B cell (primary cell): ENCODE results near the gene SEPTIN5. TPM values are rescaled to one million over a fixed set of nuclear protein-coding genes. Genes with fewer than 3 reads are reported as not detected.

Experiments used
- ATAC-seq: fragments of 200-7000 bp; cut with Tn5 transposase; one replicate; pipeline ENCODE4 v1.10.0; 2021; ENCODE audit warnings: low read depth, mild to moderate bottlenecking, moderate number of reproducible peaks, moderate library complexity
- CTCF ChIA-PET: fragments of 350-600 bp; sonication (Branson Sonifier 250); formaldehyde crosslinking; loops from one replicate; lab custom pipeline; 2021; ENCODE audit warnings: antibody characterized with exemption, inconsistent platforms; lab: Charles Lee
- POLR2A ChIA-PET: fragments of 350-600 bp; sonication (Branson Sonifier 250); formaldehyde crosslinking; loops from one replicate; lab custom pipeline; 2021; ENCODE audit warnings: antibody characterized with exemption; lab: Charles Lee
- DNase-seq: peaks from one replicate; pipeline ENCODE4 v3.0.0; 2013
- H2AFZ ChIP-seq: 2 replicates; pipeline ENCODE4 v1.6.1; 2012; ENCODE audit warnings: mild to moderate bottlenecking, low read depth, low read length; ENCODE audit not compliant: insufficient read depth, poor library complexity, severe bottlenecking
- H3K27ac ChIP-seq, 2 donors: 1 replicate in 1 of 2; 2 replicates in 1 of 2; pipeline ENCODE4 v1.5.1; 2012 to 2013; ENCODE audit warnings: low read length in 2 of 2, mild to moderate bottlenecking in 2 of 2, moderate library complexity in 1 of 2
- H3K27me3 ChIP-seq, 4 experiments: fragments of 200-600 bp in 1 of 4; sonication (generic) in 1 of 4; replicated peaks in 1 of 4; 1 replicate in 2 of 4; 2 replicates in 2 of 4; pipeline versions ENCODE4 v1.6.1 to v1.7.0; 2013 to 2016; ENCODE audit warnings: low read length in 3 of 4, mild to moderate bottlenecking in 2 of 4, mixed read lengths in 1 of 4, moderate library complexity in 1 of 4; ENCODE audit not compliant: insufficient read depth in 4 of 4, control insufficient read depth in 3 of 4; ENCODE audit errors: control extremely low read depth in 1 of 4
- H3K36me3 ChIP-seq, 2 experiments: replicated peaks in 1 of 2; 1 replicate in 1 of 2; 2 replicates in 1 of 2; pipeline versions ENCODE4 v1.6.1 to v1.7.1; 2013; ENCODE audit warnings: low read length in 1 of 2; ENCODE audit not compliant: insufficient read depth in 2 of 2, control insufficient read depth in 1 of 2; ENCODE audit errors: control extremely low read depth in 1 of 2, extremely low read depth in 1 of 2
- H3K4me1 ChIP-seq, 2 donors: fragments of 200-600 bp in 1 of 2; sonication (generic) in 1 of 2; 1 replicate in 1 of 2; 2 replicates in 1 of 2; pipeline versions ENCODE4 v1.5.1 to v1.6.1; 2013 to 2017; ENCODE audit warnings: low read length in 2 of 2; ENCODE audit not compliant: control insufficient read depth in 2 of 2, insufficient read depth in 2 of 2
- H3K4me2 ChIP-seq: replicated peaks from 2 replicates; pipeline ENCODE3; 2012; ENCODE audit warnings: mild to moderate bottlenecking, low read depth, low read length; ENCODE audit not compliant: poor library complexity, severe bottlenecking
- H3K4me3 ChIP-seq, 5 experiments: fragments of 200-600 bp in 1 of 5; sonication (generic) in 1 of 5; 1 replicate in 3 of 5; 2 replicates in 2 of 5; pipeline versions ENCODE4 v1.5.1 to v1.7.0; 2011 to 2016; ENCODE audit warnings: low read length in 4 of 5, mild to moderate bottlenecking in 4 of 5, low read depth in 2 of 5, control low read depth in 1 of 5, moderate library complexity in 1 of 5; ENCODE audit not compliant: insufficient read depth in 1 of 5; ENCODE audit errors: control extremely low read depth in 1 of 5, extremely low read depth in 1 of 5
- H3K79me2 ChIP-seq: fragments of 200-600 bp; sonication (generic); one replicate; pipeline ENCODE4 v1.6.0; 2016; ENCODE audit warnings: low read length; ENCODE audit not compliant: control insufficient read depth, insufficient read depth
- H3K9ac ChIP-seq: fragments of 200-600 bp; sonication (generic); 2 replicates; pipeline ENCODE4 v1.6.1; 2017; ENCODE audit warnings: mild to moderate bottlenecking, low read length, moderate library complexity
- H3K9me3 ChIP-seq, 3 donors: one replicate each; pipeline versions ENCODE4 v1.6.1 to v1.7.1; 2013; ENCODE audit warnings: low read length in 2 of 3; ENCODE audit not compliant: control insufficient read depth in 2 of 3, insufficient read depth in 1 of 3; ENCODE audit errors: control extremely low read depth in 1 of 3
- H4K20me1 ChIP-seq: 2 replicates; pipeline ENCODE4 v1.6.0; 2012; ENCODE audit warnings: mild to moderate bottlenecking, low read length; ENCODE audit not compliant: insufficient read depth, control insufficient read depth, poor library complexity, severe bottlenecking
- H3K27ac Mint-ChIP-seq: one replicate; pipeline ENCODE4 v1.8.0; 2021; ENCODE audit warnings: mixed read lengths
- H3K27me3 Mint-ChIP-seq: one replicate; pipeline ENCODE4 v1.8.0; 2021; ENCODE audit warnings: mixed read lengths
- H3K4me1 Mint-ChIP-seq: one replicate; pipeline ENCODE4 v1.8.0; 2021; ENCODE audit warnings: mixed read lengths
- H3K4me3 Mint-ChIP-seq: one replicate; pipeline ENCODE4 v1.8.0; 2021; ENCODE audit warnings: mixed read lengths
- H3K9me3 Mint-ChIP-seq: one replicate; pipeline ENCODE4 v1.8.0; 2022; ENCODE audit warnings: mixed read lengths; ENCODE audit not compliant: insufficient read depth
- EZH2 ChIP-seq: IDR thresholded peaks from 2 replicates; pipeline ENCODE4 v1.6.1; 2012; ENCODE audit warnings: borderline replicate concordance, low read depth, mild to moderate bottlenecking, moderate library complexity, low read length; ENCODE audit not compliant: insufficient read depth, poor library complexity, severe bottlenecking
- WGBS: methylation state at CpG from one replicate; pipeline ENCODE4 v1.1.5; 2013; ENCODE audit warnings: missing lambda C conversion rate; ENCODE audit not compliant: insufficient coverage; 5-methylcytosine and 5-hydroxymethylcytosine counted together
- intact Hi-C: fragments of 100-400 bp; cut with micrococcal nuclease; formaldehyde crosslinking; loops from one replicate; pipeline ENCODE4 v1.10.0; 2022
- polyA plus RNA-seq: library from polyadenylated mRNA; depleted of rRNA; stranded (reverse); fragments of >200 nt; gene quantifications from 2 replicates; pipeline ENCODE4 v1.2.3, GENCODE V29; 2012
- total RNA-seq, 2 donors: library from RNA; stranded (reverse); fragments of 120-200 nt in 1 of 2; gene quantifications; 1 replicate in 1 of 2; 2 replicates in 1 of 2; pipeline versions ENCODE4 v1.2.3 to v1.2.4, GENCODE V29; 2013 to 2022
- TF ChIP-seq, protein P1 (sequence below): fragments of 200-600 bp; IDR thresholded peaks from one replicate; pipeline ENCODE4 v1.8.0; 2022; ENCODE audit warnings: antibody characterized with exemption, mild to moderate bottlenecking

The SEPTIN5 gene
- total and polyA plus RNA-seq, 2 donors (not counting 1 experiment from before 2014, with no cell fraction given): 0.06 TPM; not detected in 1

DNA sequence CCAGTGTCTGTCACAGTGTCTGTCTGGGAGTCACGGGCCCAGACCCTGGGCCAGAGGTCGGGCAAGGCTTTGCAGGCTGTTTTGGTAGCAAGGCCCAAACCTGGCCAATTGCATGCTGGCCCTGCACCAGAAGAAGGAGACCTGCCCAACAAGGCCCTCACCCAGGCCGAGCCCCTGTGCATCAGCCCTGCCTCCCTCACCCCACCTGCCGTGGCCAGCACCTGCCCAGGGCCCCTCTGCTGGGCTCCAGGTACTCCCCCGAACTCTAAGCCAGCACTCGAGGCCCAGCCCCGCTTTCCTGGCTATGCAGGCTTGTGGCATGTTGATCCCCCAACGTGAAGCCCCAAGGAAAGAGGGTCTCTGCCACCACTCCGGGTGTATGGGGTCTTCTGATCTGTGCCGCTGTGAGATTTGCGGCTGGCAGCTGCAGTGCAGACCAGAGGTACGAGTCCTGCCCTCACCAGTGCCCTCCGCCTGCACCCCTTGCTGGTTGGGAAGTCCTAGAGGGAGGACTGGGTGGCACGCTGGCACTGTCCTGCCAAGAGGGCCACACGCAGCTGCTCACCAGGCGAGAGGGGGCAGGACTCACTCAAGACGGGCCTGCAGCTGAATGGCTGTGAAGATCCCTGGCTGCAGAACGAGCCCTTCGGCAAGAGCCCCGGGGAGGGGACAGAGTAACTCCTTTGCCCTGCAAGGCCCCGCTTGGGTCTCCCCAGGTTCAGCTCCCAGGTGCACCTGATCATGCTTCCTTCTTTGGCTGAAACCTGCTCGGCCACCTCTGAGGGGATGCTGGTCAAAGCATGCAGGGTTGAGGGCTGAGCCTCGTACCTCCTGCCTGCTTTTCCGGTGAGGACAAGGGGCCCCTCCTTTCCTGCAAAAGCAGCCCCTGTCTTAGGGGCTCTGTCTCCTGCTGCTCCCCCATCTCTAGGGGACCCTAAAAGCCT, 6.7 kb upstream of the SEPTIN5 start:
- Histone ChIP-seq H3K27ac (no peak overlapping the region), H3K9ac (no peak overlapping the region), H3K36me3 (no peaks in the 10 kb centered on the region), H3K27me3 (no peaks in the 10 kb centered on the region), H3K79me2 (no peaks in the 10 kb centered on the region), H2AFZ (no peak overlapping the region), H3K4me3 (no peak overlapping the region), H3K9me3 (no peaks in the 10 kb centered on the region), H3K4me1 (no peaks in the 10 kb centered on the region), H4K20me1 (no peaks in the 10 kb centered on the region), H3K4me2 (no peak overlapping the region)
- POLR2A ChIA-PET: no interaction called here
- no peak for ATAC-seq
- intact Hi-C loops: no loop called here
- CTCF ChIA-PET: no interaction called here
- H3K9me3 Mint-ChIP-seq: no peaks in the 10 kb centered on the region
- DNase-seq: peak; percentile 1
- H3K27ac Mint-ChIP-seq: no peak overlapping the region
- H3K27me3 Mint-ChIP-seq: peaks cover 12% of the 10 kb centered on the region
- H3K4me3 Mint-ChIP-seq: no peak overlapping the region
- H3K4me1 Mint-ChIP-seq: no peaks in the 10 kb centered on the region
- no peak for TF ChIP-seq EZH2
- TF ChIP-seq, protein P1, sequence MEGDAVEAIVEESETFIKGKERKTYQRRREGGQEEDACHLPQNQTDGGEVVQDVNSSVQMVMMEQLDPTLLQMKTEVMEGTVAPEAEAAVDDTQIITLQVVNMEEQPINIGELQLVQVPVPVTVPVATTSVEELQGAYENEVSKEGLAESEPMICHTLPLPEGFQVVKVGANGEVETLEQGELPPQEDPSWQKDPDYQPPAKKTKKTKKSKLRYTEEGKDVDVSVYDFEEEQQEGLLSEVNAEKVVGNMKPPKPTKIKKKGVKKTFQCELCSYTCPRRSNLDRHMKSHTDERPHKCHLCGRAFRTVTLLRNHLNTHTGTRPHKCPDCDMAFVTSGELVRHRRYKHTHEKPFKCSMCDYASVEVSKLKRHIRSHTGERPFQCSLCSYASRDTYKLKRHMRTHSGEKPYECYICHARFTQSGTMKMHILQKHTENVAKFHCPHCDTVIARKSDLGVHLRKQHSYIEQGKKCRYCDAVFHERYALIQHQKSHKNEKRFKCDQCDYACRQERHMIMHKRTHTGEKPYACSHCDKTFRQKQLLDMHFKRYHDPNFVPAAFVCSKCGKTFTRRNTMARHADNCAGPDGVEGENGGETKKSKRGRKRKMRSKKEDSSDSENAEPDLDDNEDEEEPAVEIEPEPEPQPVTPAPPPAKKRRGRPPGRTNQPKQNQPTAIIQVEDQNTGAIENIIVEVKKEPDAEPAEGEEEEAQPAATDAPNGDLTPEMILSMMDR: no peak
- WGBS: 92% methylated on average over 24 of the region's 24 CpGs
